Measurements from ENCODE around the gene TUBA1C. TPM values are rescaled to one million over a fixed set of nuclear protein-coding genes. Genes with fewer than 3 reads are reported as not detected.

TUBA1C gene
- total and polyA plus RNA-seq, 9 of the 15 experiments (the other 6 are each of a cell fraction or from before 2014, with no cell fraction given) = 755 to 3,012 (median 914) TPM

DNA sequence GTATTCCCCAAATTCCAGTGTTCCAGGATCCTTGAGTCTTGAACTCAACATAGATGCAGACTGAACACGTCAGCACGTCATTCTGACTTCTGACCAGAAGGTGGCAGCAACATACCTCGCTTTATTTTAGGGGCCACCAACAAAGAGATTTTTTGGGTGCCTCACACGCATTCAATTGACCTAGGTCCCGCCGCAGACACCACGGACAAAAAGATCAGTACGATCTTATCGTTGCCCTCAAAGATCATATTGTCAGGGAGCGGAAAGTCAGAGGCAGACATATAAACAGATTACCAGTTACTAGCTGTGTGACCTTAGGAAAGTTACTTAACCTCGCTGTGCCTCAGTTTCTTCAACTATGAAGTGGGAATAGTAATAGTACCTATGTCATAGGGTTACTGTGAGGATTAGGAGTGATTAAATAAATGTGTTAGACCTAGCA, 23.6 kb downstream of the TUBA1C start (continued):
- TF ChIP-seq ZNF79 (CRISPR knock-in tag; IDR thresholded peaks at IDR 0.05; ENCODE audit: low read depth) (no peak), TCF3 (CRISPR knock-in tag; IDR thresholded peaks at IDR 0.05) (no peak), LCOR (CRISPR knock-in tag; IDR thresholded peaks at IDR 0.05) (peak; percentile 80; the same call in 1 of the 2 replicates), CBX8 (IDR thresholded peaks at IDR 0.05; ENCODE audit: borderline replicate concordance, extremely low read depth, low read depth, low read length, poor library complexity, severe bottlenecking) (no peak), CHD4 (IDR thresholded peaks at IDR 0.05; ENCODE audit: insufficient read depth, insufficient replicate concordance, low read depth, low read length, poor library complexity, severe bottlenecking) (no peak), TCF7L2 (IDR thresholded peaks at IDR 0.05; ENCODE audit: low read depth, low read length) (no peak), ZNF778 (CRISPR knock-in tag; IDR thresholded peaks at IDR 0.05) (no peak), DIDO1 (tag; IDR thresholded peaks at IDR 0.05; ENCODE audit: low read depth) (no peak), DPF2 (IDR thresholded peaks at IDR 0.05) (0 out of 2 replicates have a peak, but pooled peaks have one; percentile 21), TAF15 (IDR thresholded peaks at IDR 0.05; ENCODE audit: low read depth, low read length) (no peak), HDAC8 (tag; IDR thresholded peaks at IDR 0.05) (no peak), TEAD1 (CRISPR knock-in tag; IDR thresholded peaks at IDR 0.05) (0 out of 4 replicates have a peak, but pooled peaks of 1 of the 2 experiments have one; percentile 52), MTA3 (IDR thresholded peaks at IDR 0.05; ENCODE audit: borderline replicate concordance) (peak; percentile 63; the same call in 1 of the 2 replicates), ARNT (IDR thresholded peaks at IDR 0.05) (0 out of 4 replicates have a peak, but pooled peaks of 1 of the 2 experiments have one; percentile 69), MED1 (CRISPR knock-in tag; IDR thresholded peaks at IDR 0.05; ENCODE audit: borderline replicate concordance) (no peak), RFX5 (IDR thresholded peaks at IDR 0.05; ENCODE audit: low read depth, low read length) (no peak), ZNF444 (CRISPR knock-in tag; IDR thresholded peaks at IDR 0.05) (no peak)
- TF ChIP-seq, protein P1, sequence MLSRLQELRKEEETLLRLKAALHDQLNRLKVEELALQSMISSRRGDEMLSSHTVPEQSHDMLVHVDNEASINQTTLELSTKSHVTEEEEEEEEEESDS (CRISPR knock-in tag; IDR thresholded peaks at IDR 0.05) = no peak
- TF ChIP-seq, protein P2, sequence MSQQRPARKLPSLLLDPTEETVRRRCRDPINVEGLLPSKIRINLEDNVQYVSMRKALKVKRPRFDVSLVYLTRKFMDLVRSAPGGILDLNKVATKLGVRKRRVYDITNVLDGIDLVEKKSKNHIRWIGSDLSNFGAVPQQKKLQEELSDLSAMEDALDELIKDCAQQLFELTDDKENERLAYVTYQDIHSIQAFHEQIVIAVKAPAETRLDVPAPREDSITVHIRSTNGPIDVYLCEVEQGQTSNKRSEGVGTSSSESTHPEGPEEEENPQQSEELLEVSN (IDR thresholded peaks at IDR 0.05; ENCODE audit: borderline replicate concordance in 1 of 2, extremely low read depth in 1 of 2, insufficient read depth in 1 of 2, insufficient read length in 1 of 2, low read depth in 1 of 2, low read length in 1 of 2, poor library complexity in 1 of 2, severe bottlenecking in 1 of 2) = no peak
- TF ChIP-seq, protein P3, sequence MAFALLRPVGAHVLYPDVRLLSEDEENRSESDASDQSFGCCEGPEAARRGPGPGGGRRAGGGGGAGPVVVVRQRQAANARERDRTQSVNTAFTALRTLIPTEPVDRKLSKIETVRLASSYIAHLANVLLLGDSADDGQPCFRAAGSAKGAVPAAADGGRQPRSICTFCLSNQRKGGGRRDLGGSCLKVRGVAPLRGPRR (CRISPR knock-in tag; IDR thresholded peaks at IDR 0.05) = no peak

Data from K562 (cell line).